Memory B cell (primary cell): Measurements from ENCODE around the gene SPATA25.
"Not testable (repeated sequence)": the region's sequence is repeated elsewhere in the genome, so short reads cannot be mapped to it uniquely, and the experiment has no call there.

Source experiments
- ATAC-seq: fragments of 150-1000 bp; cut with Tn5 transposase; 2 replicates; pipeline ENCODE4 v1.10.0; 2021; ENCODE audit warnings: low read depth, mild to moderate bottlenecking, moderate library complexity
- DNase-seq, 2 donors: peaks; one replicate each; pipeline ENCODE4 v3.0.0; 2022; ENCODE audit warnings: low spot score in 2 of 2
- H3K27ac Mint-ChIP-seq: one replicate; pipeline ENCODE4 v1.8.0; 2022; ENCODE audit warnings: mild to moderate bottlenecking, moderate library complexity, mixed read lengths
- H3K27me3 Mint-ChIP-seq: one replicate; pipeline ENCODE4 v1.8.0; 2022; ENCODE audit warnings: mixed read lengths
- H3K36me3 Mint-ChIP-seq: one replicate; pipeline ENCODE4 v1.8.0; 2022; ENCODE audit warnings: mild to moderate bottlenecking, mixed read lengths
- H3K4me1 Mint-ChIP-seq: one replicate; pipeline ENCODE4 v1.8.0; 2022; ENCODE audit warnings: mixed read lengths
- H3K4me3 Mint-ChIP-seq: one replicate; pipeline ENCODE4 v1.8.0; 2022; ENCODE audit warnings: mild to moderate bottlenecking, moderate library complexity, mixed read lengths
- H3K9me3 Mint-ChIP-seq: one replicate; pipeline ENCODE4 v1.8.0; 2022; ENCODE audit warnings: mixed read lengths

The SPATA25 gene

GRCh38 chr20:45908084-45908483 lies 20.7 kb upstream of the SPATA25 start:
- peaks cover 4% of the 10 kb centered on the region for H3K27me3 Mint-ChIP-seq
- H3K4me3 Mint-ChIP-seq: no peak overlapping the region

GRCh38 chr20:45907219-45907948 lies 20.0 kb upstream of the SPATA25 start:
- peaks cover 1% of the 10 kb centered on the region for H3K27me3 Mint-ChIP-seq
- no peaks in the 10 kb centered on the region for H3K9me3 Mint-ChIP-seq
- H3K4me1 Mint-ChIP-seq: peaks cover 20% of the 10 kb centered on the region
- no peaks in the 10 kb centered on the region for H3K36me3 Mint-ChIP-seq
- no peak overlapping the region for H3K4me3 Mint-ChIP-seq
- DNase-seq (no peak), ATAC-seq (no peak)
- H3K27ac Mint-ChIP-seq: no peak overlapping the region

More at GRCh38 chr20:45908084-45908483, 20.7 kb upstream of the SPATA25 start:
- Mint-ChIP-seq H3K27ac (no peak overlapping the region), H3K9me3 (no peaks in the 10 kb centered on the region), H3K36me3 (no peaks in the 10 kb centered on the region), H3K4me1 (peaks cover 17% of the 10 kb centered on the region)
- ATAC-seq: no peak
- DNase-seq: no peak

GRCh38 chr20:45905505-45906079 lies 18.2 kb upstream of the SPATA25 start:
- no peaks in the 10 kb centered on the region for H3K27me3 Mint-ChIP-seq
- ATAC-seq (no peak), DNase-seq (no peak)
- no peaks in the 10 kb centered on the region for H3K36me3 Mint-ChIP-seq
- H3K4me1 Mint-ChIP-seq: peaks cover 12% of the 10 kb centered on the region
- H3K4me3 Mint-ChIP-seq: no peak overlapping the region
- H3K9me3 Mint-ChIP-seq: no peaks in the 10 kb centered on the region
- H3K27ac Mint-ChIP-seq: no peak overlapping the region

- DNase-seq: no peak
- no peak for ATAC-seq
- H3K27ac Mint-ChIP-seq: no peak overlapping the region
Measured at GRCh38 chr20:45904583-45905504, 17.4 kb upstream of the SPATA25 start.

GRCh38 chr20:45902199-45902701 lies 14.8 kb upstream of the SPATA25 start:
- no peak for DNase-seq
- ATAC-seq: no peak
- H3K27ac Mint-ChIP-seq: no peak overlapping the region
- H3K9me3 Mint-ChIP-seq: no peaks in the 10 kb centered on the region
- no peaks in the 10 kb centered on the region for H3K27me3 Mint-ChIP-seq
- H3K36me3 Mint-ChIP-seq: peaks cover 10% of the 10 kb centered on the region
- H3K4me1 Mint-ChIP-seq: peaks cover 8% of the 10 kb centered on the region
- no peak overlapping the region for H3K4me3 Mint-ChIP-seq

More at GRCh38 chr20:45904583-45905504, 17.4 kb upstream of the SPATA25 start:
- no peaks in the 10 kb centered on the region for H3K36me3 Mint-ChIP-seq
- H3K4me1 Mint-ChIP-seq: peaks cover 11% of the 10 kb centered on the region
- H3K9me3 Mint-ChIP-seq: no peaks in the 10 kb centered on the region
- H3K4me3 Mint-ChIP-seq: no peak overlapping the region
- no peaks in the 10 kb centered on the region for H3K27me3 Mint-ChIP-seq

GRCh38 chr20:45901332-45901731 lies 13.9 kb upstream of the SPATA25 start:
- not testable (repeated sequence) for H3K4me3 Mint-ChIP-seq, H3K27ac Mint-ChIP-seq, H3K4me1 Mint-ChIP-seq, DNase-seq, H3K9me3 Mint-ChIP-seq, H3K27me3 Mint-ChIP-seq, ATAC-seq
- H3K36me3 Mint-ChIP-seq: peaks cover 14% of the 10 kb centered on the region

GRCh38 chr20:45899046-45899835 lies 11.8 kb upstream of the SPATA25 start:
- Mint-ChIP-seq H3K9me3 (no peaks in the 10 kb centered on the region), H3K27ac (no peak overlapping the region), H3K4me1 (peaks cover 8% of the 10 kb centered on the region), H3K36me3 (peaks cover 14% of the 10 kb centered on the region), H3K27me3 (no peaks in the 10 kb centered on the region), H3K4me3 (no peak overlapping the region)
- ATAC-seq (no peak), DNase-seq (no peak)

GRCh38 chr20:45898285-45898684 lies 10.9 kb upstream of the SPATA25 start:
- Mint-ChIP-seq H3K27ac (no peak overlapping the region), H3K9me3 (no peaks in the 10 kb centered on the region)

GRCh38 chr20:45897692-45898091 lies 10.3 kb upstream of the SPATA25 start:
- H3K36me3 Mint-ChIP-seq: peaks cover 17% of the 10 kb centered on the region
- H3K4me3 Mint-ChIP-seq: no peak overlapping the region
- no peak for DNase-seq
- H3K27ac Mint-ChIP-seq: no peak overlapping the region
- H3K27me3 Mint-ChIP-seq: no peaks in the 10 kb centered on the region
- H3K4me1 Mint-ChIP-seq: peaks cover 11% of the 10 kb centered on the region
- no peaks in the 10 kb centered on the region for H3K9me3 Mint-ChIP-seq
- no peak for ATAC-seq

More at GRCh38 chr20:45898285-45898684, 10.9 kb upstream of the SPATA25 start:
- H3K4me1 Mint-ChIP-seq: peaks cover 10% of the 10 kb centered on the region
- no peak for ATAC-seq
- H3K27me3 Mint-ChIP-seq: no peaks in the 10 kb centered on the region
- H3K4me3 Mint-ChIP-seq: no peak overlapping the region
- peaks cover 16% of the 10 kb centered on the region for H3K36me3 Mint-ChIP-seq
- DNase-seq: no peak

GRCh38 chr20:45897289-45897688 lies 9.9 kb upstream of the SPATA25 start:
- H3K36me3 Mint-ChIP-seq: peaks cover 17% of the 10 kb centered on the region
- H3K4me3 Mint-ChIP-seq: no peak overlapping the region
- no peaks in the 10 kb centered on the region for H3K27me3 Mint-ChIP-seq
- no peaks in the 10 kb centered on the region for H3K9me3 Mint-ChIP-seq
- DNase-seq (no peak), ATAC-seq (no peak)
- peaks cover 13% of the 10 kb centered on the region for H3K4me1 Mint-ChIP-seq
- H3K27ac Mint-ChIP-seq: no peak overlapping the region

- no peak for ATAC-seq
- Mint-ChIP-seq H3K27me3 (no peaks in the 10 kb centered on the region), H3K27ac (no peak overlapping the region), H3K4me3 (no peak overlapping the region), H3K9me3 (no peaks in the 10 kb centered on the region), H3K4me1 (peaks cover 18% of the 10 kb centered on the region), H3K36me3 (peaks cover 17% of the 10 kb centered on the region)
- no peak for DNase-seq
Measured at GRCh38 chr20:45896641-45897161, 9.3 kb upstream of the SPATA25 start.

GRCh38 chr20:45894797-45895196 lies 7.4 kb upstream of the SPATA25 start:
- H3K4me1 Mint-ChIP-seq: peaks cover 25% of the 10 kb centered on the region
- H3K27ac Mint-ChIP-seq: no peak overlapping the region
- no peak for ATAC-seq
- no peak overlapping the region for H3K4me3 Mint-ChIP-seq
- no peak for DNase-seq
- H3K9me3 Mint-ChIP-seq: no peaks in the 10 kb centered on the region
- H3K36me3 Mint-ChIP-seq: peaks cover 17% of the 10 kb centered on the region
- no peaks in the 10 kb centered on the region for H3K27me3 Mint-ChIP-seq

- H3K4me3 Mint-ChIP-seq: no peak overlapping the region
- H3K9me3 Mint-ChIP-seq: no peaks in the 10 kb centered on the region
- H3K36me3 Mint-ChIP-seq: peaks cover 14% of the 10 kb centered on the region
- DNase-seq (no peak), ATAC-seq (no peak)
- H3K27ac Mint-ChIP-seq: peak overlapping the region; percentile 53
- no peaks in the 10 kb centered on the region for H3K27me3 Mint-ChIP-seq
- peaks cover 25% of the 10 kb centered on the region for H3K4me1 Mint-ChIP-seq
Measured at GRCh38 chr20:45893831-45894230, 6.4 kb upstream of the SPATA25 start.
